Ammon's horn (tissue), 1 donor: ENCODE data around the gene RPL39.
"Not testable (repeated sequence)": the region's sequence is repeated elsewhere in the genome, so short reads cannot be mapped to it uniquely, and the experiment has no call there.

Source experiments
- DNase-seq: peaks from one replicate; pipeline ENCODE4 v3.0.0-alpha.2; 2016; ENCODE audit warnings: low spot score

RPL39 gene

DNA sequence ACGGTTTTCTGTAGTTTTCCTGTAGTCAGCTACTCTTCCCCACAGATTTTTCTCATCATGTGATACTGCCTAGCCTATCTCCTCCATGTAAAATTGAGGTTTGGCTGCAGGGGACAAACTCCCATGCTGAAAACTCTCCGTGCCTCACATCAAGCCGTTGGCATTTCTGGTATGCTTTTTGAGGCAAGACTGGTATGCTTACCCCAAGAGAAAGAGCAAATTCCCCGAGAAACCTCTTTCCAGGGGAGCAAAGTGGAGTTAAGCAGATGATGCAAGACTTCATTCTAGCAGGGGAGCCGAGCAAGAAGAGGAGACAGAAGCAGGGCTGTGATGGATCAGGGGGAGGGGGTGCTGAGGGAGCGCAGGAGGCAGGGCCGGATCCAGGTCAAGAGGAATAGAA is 28.2 kb downstream of the RPL39 start:
- DNase-seq, result no peak

DNA sequence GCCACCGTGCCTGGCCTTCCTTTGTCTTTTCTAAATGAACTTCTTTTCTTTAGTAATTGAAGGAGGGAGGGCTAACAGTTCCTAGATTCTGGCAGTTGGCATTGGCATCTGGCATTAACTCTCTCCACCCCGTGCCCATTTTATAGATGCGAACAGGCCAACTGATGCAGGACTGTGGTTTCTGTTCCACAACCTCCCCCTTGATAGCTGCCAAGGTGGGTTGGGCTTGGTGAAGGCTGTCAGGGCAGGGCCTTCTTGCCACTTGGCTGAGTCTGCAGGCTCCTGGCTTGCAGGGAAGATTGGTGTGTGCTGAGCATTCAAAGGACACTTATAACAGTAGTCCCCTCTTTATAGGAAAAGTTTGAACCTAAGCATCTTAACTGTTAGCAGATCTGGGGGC is 28.7 kb downstream of the RPL39 start:
- DNase-seq, result no peak

DNA sequence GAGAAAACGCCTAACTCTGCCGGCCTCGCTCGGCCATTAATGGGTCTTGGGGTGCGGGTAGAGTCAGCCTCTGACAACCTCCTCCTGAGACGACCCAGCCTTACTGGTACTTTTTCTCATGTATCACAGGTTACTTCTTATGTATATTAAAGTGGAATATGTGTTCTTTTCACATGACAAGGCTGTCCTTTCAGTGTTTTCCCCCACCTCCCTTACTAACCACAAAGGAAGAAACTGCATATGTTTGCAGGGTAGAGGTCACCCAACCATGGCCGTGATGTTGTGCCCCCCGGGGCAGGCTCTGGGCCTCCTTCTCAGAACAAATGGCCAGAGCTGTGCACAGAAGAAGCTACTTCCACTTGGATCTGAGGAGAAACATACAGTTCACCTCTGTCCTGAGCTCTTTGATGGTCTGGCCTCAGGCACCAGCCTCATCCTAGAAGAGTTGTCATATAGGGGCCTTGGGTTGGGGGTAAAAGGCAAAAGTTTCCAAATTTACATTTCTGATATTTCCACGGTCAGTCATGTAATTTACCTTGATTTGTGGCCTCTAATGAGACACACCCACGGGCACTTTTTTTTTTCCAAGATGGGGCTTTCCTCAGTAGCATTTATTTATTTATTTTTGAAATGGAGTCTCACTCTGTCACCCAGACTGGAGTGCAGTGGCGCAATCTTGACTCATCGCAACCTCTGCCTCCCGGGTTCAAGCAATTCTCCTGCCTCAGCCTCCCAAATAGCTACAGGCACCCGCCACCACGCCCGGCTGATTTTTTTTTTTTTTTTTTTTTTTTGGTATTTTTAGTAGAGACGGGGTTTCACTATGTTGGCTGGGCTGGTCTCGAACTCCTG is 31.2 kb downstream of the RPL39 start:
- DNase-seq, result no peak

DNA sequence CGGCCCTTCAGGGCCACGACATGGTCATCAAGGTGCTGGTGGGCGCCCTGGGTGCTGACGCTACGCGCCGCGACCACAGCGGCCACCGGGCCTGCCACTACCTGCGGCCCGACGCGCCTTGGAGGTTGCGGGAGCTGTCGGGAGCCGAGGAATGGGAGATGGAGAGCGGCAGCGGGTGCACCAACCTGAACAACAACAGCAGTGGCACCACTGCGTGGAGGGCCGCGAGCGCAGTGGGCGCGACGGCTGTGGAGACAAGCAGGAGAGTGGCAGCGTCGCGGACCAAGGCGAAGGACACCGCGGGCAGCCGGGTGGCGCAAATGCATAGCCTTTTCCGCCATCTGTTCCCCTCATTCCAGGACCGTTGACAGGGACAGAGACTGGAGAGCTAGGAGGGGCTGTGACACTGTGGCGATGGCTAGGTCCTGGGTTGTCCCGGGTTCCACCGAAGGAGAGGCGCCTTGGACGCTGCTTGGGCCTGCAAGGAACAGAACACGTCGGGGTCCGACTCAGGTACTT is 32.1 kb downstream of the RPL39 start:
- no peak for DNase-seq

DNA sequence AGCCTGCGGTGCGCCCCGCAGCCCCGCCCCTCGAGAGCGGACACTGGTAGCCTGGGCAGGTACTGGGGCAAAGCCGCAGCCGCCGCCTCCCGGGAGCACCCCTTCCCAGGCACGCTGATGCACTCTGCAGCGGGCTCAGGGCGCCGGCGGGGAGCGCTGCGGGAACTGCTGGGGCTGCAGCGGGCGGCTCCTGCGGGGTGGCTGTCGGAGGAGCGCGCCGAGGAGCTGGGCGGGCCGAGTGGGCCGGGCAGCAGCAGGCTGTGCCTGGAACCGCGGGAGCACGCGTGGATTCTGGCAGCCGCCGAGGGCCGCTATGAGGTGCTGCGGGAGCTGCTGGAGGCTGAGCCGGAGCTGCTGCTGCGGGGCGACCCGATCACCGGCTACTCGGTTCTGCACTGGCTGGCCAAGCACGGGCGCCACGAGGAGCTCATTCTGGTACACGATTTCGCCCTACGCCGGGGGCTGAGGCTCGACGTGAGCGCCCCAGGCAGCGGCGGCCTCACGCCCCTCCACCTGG is 32.6 kb downstream of the RPL39 start:
- no peak for DNase-seq

DNA sequence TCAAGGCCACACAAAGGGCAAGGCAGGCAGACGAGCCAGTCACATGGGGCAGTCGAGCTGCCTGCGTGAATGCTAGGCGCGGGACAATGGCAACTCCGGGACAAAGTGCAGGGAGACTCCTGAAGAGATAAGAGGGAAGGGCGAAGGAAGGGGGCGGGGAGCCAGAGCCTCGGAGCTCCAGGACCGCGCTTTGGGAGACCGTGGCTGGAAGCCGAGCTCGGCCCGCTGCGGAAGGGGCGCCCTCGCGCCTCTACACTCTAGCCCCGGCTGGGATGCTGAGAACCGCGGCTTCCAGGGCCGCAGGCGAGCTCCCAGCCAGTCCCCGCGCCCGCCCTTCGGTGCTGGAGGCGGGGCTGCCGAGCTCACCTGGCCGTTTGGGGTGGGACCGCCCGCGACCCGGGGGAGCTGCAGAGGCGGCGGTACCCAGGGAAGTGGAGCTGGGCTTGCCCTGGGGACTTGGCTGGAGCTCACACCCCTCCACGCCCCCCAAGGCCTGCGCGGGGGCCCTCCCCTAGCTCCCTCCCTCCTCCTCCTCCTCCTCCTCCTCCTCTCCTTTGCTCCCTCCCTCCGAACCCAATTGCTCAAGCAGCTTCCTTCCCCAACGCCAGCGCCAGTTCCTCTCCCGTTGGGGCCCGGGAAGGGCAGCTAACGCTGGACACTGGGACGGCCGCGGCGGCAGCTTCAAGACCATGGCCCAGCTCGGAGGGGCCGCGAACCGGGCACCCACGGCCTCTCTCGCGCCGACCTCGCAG is 33.3 kb downstream of the RPL39 start, which contains the start of gene SOWAHD:
Gene SOWAHD (plus strand): TSS at position 610 of the 752 bp plus-strand sequence. CDS start 80 bp downstream, at position 690.
- no peak for DNase-seq

DNA sequence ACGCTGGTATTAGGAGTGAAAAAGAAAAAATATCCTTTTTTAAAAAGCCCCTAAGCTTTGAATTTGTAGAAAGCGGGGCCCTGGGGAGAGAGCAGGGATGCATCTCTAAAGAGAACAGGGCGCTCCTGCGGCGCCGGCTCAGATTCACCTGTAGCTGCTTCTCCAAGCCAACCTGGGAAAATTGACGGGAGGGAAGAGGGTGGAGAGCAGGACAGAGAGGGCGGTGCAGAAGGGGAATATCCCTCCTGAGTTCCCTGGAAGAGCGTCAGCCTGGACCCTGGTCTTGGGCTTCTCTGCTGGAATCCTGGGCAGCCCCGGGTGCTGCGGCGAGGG is 33.8 kb downstream of the RPL39 start:
- DNase-seq, result no peak

DNA sequence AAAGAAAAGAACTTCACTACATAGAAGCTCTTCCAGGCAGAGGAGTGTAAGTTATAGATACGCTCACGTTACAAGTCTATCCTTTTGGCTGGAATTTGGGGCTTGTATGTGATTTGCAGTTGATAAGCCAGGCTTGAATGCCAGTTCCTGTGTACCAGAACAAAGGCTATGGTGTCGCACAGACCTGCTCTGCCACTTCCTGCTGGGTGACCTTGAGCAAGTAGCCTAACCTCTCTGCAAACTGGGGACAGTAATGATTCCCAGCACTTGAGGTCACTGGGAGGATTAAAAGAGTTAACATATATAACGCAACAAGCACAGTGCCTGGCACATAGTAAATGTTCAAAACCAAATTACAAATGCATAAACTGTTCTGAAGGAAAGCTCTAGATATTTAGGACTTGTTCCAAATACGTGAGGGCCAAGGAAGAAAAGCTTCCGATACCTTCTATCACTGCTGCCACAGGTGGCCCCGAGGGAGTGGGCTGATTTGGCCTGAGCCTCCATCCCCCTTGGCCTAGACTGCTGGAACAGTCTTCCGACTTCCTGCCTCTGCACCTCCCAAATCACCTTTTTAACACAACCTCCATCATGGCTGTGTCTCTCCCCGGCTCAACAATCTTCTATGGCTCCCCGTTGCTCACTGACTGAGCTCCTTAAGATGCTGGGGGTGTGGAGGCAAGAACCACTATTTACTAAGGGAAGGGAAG is 34.3 kb downstream of the RPL39 start:
- no peak for DNase-seq

DNA sequence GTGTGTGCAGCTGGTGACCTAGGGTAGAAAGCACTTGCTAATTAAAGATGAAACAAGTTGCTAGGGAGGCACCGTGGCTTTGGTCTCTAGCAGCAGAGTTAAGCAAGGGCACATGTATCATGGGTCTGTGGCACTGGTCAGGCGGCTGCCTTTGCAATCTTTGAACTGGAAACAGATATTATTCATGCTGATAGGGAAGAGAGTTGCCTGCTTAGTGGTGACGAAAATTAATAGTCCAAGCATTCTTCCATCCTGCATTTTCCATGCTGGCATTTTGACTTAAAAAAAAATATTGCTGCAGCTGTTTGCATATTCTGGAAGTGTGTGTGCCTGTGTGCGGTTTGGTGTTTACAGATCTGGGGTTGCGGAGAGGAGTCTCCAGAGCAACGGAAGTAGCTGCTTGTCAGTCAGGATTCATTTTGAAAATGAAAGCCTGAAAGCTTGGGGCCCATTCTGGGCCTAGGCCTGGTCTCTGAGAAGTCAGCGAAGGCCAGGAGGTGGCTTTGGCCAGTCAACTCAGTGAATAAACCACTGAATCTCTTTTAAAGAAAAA is 35.4 kb downstream of the RPL39 start:
- no peak for DNase-seq

DNA sequence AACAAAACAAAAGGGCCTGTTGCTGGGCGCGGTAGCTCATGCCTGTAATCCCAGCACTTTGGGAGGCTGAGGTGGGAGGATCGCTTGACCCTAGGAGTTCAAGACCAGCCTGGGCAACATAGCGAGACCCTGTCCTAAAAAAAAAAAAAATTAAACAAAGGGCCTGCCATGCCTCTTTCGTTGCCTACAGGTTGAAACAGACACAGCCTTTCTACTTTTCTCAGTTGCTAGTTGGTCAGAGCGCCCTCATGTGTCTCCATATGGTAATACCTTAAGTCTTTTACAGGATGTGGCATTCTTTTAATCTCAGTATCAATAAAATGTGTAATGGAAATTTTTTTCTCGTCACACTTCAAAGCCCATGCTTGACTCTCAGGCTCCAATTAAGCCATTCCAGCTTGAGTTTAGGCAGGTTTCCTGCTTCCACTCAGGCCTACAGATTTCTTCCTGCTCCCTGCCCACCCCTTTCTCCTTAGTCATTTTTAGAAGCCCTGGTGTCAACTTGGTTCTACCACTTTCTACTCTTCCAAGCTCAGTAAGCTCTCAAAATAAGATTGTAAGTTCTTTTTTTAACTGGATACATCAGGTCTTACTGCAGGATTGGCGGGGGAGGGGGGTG is 37.7 kb downstream of the RPL39 start:
- DNase-seq, result no peak

DNA sequence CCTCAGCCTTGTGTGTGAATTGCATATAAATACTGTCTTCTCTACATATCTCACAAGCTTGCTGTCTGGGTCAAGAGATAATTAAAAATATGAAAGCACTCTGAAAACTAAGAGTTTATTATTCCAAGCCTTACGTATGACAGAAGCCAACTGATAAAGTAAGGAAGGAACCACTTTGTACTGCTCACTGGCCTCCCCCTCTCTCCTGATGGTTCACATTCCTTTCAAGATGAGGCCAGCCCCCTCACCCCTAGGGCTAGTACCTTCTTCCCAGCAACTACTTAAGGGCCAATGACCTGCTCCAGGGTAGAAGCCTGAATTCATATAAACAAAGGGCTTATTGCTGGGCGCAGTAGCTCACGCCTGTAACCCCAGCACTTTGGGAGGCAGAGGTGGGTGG is 38.4 kb downstream of the RPL39 start:
- no peak for DNase-seq

DNA sequence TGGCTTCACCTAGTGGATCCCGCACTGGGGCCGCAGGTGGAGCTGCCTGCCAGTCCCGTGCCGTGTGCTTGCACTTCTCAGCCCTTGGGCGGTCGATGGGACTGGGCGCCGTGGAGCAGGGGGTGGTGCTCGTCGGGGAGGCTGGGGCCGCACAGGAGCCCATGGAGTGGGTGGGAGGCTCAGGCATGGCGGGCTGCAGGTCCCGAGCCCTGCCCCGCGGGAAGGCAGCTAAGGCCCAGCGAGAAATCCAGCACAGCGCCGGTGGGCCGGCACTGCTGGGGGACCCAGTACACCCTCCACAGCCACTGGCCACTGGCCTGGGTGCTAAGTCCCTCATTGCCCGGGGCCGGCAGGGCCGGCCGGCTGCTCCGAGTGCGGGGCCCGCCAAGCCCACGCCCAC is 40.7 kb downstream of the RPL39 start:
- not testable (repeated sequence) for DNase-seq

DNA sequence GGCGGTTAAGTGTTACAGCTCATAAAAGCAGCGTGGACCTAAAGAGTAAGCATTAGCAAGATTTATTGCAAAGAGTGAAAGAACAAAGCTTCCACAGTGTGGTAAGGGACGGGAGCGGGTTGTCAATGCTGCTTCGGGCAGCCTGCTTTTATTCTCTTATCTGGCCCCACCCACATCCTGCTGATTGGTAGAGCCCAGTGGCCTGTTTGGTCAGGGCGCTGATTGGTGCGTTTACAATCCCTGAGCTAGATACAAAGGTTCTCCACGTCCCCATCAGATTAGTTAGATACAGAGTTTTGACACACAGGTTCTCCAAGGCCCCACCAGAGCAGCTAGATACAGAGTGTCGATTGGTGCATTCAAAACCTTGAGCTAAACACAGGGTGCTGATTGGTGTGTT is 41.3 kb downstream of the RPL39 start:
- DNase-seq, result not testable (repeated sequence)

DNA sequence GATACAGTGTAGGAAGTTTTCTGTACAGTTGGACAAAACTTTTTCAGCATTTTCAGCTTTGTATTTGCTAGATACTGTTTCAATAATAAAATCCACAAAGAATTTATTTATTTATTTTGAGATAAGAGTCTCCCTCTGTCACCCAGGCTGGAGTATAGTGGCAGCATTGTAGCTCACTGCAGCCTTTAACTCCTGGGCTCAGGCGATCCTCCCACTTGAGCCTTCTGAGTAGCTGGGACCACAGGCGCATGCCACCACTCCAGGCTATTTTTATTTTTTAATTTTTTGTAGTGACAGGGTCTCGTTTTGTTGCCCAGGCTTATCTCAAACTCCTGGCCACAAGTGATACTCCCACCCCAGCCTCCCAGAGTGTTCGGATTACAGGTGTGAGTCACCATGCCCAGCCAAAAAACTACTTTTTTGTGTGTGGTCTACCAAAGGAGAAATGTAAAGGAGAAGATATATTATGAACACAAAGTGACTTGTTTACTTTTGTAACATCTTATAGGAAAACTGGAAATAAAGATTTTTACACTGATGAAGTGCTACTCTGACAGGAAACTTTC is 46.1 kb downstream of the RPL39 start:
- DNase-seq, result no peak

DNA sequence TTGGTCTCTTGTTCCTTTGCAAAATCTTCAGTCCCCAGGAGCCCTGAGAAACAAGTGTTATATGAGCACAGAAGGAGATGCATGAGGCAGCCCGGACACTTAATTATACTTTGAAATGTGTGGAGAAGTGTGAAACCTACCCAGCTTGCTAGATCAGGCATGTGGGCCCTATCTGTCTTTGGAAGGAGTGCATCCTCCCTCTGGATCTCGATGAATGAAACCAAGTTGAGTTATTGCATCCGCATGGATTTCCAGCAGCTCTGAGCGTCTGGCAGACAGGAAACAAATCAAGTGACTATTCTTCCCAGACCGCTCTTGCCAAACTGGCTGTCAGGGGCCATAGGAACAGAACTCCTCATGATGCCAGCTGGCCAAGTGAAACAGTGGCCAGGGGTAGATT is 52.7 kb downstream of the RPL39 start:
- DNase-seq, result no peak
